Endometrium (tissue), 2 donors: ENCODE results near the gene FARP1.

Source experiments
- FAIRE-seq: peaks from 2 replicates; lab custom pipeline; 2012; peaks lifted over from hg19 to GRCh38; lab: Jason Lieb, UNC
- donor health status: control.
- donor health status: control.

The FARP1 gene

DNA sequence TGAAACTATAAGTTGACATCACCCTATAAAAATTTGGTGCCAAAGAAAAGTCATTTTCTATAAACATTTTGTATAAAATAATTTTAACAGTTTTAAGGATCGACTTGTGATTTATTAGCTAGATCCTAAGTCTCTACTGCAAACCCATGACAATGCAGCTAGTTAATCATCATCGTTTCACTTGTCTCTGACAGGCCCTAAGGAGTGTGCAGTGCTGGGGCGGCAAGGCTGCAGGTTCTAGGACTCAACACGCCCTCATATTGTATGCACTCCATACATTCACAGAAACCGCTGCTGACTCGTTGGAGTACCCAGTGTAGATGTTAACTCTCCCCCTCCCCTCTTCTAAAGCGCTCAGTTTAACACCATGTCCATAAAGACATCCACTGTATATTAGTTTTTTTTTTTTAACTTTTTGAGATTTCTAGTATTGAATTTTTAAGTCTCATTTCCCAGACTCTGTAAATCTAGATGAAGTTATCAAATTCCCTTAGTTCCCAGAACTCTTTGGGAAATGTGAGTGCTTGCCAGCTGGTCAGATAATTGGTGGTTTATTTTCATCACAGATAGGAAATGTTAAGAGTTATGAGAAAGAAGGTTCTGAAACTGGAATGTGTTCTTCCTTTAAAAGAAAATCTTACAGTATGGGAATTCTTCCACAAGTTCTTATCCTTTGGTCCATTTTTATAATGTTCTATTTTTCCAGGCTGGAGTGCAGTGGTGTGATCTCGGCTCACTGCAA, 197.0 kb downstream of the FARP1 start:
- no peak for FAIRE-seq

- no peak for FAIRE-seq
Observed at GRCh38 chr13:98342953-98343352, 200.1 kb downstream of the FARP1 start.

DNA sequence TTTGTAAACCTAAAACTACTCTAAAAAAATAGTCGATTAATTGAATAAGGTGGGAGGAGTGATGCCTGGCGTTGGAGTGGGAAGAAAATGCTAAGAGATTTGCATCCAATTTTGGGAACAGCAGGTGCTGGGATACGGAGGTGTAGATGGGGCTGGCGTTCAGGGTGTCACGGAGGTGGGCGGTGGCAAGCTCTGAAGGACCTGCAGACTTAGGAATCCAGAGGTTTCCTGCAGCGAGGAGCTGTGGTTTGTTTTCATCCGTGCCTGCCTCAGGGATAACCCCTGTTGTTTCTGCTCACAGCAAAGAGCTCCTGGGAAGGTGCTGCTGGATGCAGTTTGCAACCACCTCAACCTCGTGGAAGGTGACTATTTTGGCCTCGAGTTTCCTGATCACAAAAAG, 200.6 kb downstream of the FARP1 start:
- no peak for FAIRE-seq

GRCh38 chr13:98344392-98344791, 201.5 kb downstream of the FARP1 start:
- FAIRE-seq = no peak

DNA sequence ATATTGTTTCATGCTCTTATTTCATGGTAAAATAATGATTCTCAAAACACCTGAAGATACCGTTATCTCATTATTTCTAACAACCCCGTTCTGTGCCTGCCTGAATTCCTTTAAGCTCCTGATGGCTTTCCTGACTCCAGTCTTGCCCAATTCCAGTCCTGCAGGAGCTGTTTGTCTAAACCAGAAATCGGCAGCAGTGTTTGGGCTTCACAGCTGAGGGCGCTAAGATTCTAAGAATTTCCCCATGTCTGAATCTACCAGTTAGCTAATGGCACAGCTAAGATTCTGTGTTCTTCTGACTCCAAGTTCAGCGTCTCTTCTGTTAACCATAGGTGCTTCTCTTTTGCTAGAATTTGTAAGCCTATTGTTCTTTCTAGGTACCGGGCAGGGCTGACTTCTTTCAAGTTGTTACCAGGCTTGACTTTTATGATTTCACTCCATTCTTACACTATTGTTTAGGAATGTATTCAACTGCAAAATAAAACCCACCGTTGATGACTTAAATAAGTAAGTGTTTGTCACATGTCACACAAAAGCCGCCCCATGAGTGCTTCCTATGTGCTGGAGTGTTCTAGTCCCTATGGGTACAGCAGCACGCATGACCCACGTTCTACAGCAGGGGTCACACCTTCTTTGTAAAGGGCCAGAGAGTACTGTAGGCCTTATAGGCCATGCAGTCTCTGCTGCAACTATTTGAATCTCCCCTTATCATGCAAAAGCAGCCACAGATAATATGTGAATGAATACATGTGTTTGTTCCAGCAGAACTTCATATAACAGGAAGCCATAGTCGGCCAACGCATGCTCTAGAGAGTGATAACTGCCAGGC, 202.4 kb downstream of the FARP1 start:
- FAIRE-seq = no peak

GRCh38 chr13:98346904-98347636, 204.2 kb downstream of the FARP1 start:
- no peak for FAIRE-seq

DNA sequence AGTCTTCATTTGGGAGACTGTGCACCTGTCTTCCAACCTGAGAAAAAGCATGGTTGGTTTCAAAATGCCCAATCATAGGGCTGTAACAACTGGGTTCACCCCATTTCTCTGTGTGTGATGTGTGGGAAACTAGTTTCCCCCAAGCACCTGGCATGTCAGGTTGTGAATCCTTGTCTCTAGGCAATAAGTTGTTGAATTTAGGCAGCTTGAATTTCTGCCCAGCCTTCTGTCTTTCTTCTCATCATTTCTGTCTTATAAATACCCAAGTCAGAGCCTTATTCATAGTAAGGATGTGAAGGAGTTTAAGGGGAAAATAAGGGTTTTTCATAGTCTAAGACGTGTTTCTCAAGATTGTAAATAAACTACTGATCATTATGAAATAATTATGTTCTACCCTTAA, 204.9 kb downstream of the FARP1 start:
- no peak for FAIRE-seq

GRCh38 chr13:98348466-98349200, 205.7 kb downstream of the FARP1 start:
- FAIRE-seq = no peak

GRCh38 chr13:98349731-98350305, 206.9 kb downstream of the FARP1 start:
- FAIRE-seq = no peak

DNA sequence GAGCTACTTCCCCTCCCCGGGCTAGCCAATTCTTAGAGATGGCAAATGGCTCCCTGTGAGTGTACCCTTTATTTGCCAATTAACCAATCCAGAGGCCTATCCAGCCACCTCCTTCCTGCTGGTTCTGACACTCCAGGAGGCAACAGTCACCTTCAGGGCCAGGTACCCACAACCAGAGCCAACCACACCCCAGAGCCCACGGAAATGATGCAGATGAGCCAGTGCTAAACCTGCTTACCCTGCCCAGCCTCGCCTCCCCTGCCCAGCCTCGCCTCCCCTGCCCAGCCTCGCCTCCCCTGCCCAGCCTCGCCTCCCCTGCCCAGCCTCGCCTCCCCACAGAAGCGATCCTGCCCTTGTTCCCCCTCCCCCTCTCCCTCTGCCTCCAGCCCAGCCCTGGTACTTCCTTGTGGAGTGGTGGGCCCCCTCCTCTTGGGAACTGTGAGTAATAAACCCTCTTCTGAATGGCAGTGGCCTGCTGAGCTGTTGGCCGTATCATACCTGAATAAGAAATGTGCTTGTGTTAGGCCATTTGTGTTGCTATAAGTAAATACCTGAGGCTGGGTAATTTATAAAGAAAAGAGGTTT, 207.9 kb downstream of the FARP1 start:
- FAIRE-seq = no peak

DNA sequence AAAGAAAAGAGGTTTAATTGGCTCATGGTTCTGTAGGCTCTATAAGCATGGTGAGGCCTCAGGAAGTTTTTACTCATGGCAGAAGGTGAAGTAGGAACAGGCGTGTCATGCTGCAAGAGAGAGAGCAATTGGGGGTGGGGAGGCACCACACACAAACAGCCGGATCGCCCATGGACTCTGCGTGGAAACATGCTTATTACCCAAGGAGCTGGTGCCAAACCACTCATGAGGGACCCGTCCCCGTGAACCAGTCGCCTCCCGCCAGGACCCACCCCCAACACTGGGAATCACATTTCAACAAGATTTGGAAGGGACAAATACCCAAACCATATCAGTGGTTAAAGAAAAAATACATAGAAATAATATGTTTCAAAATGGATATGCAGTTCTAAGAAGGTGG, 208.7 kb downstream of the FARP1 start:
- no peak for FAIRE-seq

GRCh38 chr13:98352226-98352625, 209.3 kb downstream of the FARP1 start:
- FAIRE-seq = no peak

DNA sequence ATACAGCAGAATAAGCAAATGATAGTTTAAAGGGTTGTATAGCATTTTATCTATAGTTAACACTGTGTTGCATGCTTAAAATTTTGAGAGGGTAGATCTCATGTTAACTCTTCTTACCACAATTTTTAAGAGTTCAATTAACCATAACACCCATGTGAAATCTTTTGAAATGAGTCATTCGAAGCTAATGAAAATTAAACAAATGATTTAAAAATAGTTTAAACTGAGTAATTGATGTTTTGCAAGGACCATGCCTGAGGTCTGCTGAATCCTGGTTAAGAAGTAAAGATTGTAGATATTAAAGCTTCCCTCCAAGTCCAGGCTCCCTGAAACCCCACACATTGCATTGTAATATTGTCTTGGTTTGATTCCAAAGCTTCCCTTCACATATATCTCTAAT, 210.9 kb downstream of the FARP1 start:
- FAIRE-seq = no peak

- FAIRE-seq = no peak
Observed at GRCh38 chr13:98358937-98359336, 216.0 kb downstream of the FARP1 start.

GRCh38 chr13:98360545-98360944, 217.7 kb downstream of the FARP1 start:
- FAIRE-seq = no peak

DNA sequence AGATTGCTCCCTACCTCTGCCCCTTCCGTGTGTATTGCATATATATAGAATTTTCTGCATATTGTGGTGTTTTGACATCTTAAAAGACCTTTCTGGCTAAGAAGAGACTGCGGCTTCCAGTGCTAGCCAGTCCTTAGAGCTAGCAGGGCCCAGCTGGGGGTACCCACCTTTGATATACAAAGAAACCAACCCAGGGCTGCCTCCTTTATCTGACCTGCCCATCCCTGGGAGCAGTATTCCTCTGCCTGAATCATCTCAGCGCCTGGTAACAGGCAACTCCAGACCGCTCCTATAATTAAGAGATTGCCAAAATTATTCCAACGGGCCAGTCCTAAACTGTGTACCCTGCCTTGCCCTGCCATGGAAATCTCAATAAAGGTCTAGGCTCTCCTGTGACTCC, 220.4 kb downstream of the FARP1 start:
- no peak for FAIRE-seq

DNA sequence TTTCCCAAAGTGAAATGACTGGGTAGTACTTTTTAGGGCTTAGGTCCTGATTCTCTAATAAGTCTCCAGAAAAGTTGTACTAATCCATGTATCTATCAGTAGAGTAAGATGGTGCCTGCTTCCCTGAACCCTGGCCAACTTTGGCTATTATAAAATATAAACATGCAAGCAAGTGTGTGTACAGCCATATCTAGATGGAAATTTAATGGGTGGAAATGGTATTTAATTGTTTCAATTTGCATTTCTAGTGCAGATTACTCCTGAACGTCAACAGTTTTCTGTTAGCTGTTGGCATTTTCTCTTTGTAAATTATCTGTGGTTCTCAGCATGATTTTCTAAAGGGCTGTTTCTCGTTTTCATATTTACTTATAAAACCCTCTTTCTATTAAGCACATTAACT, 221.3 kb downstream of the FARP1 start:
- no peak for FAIRE-seq

- no peak for FAIRE-seq
Observed at GRCh38 chr13:98364647-98365046, 221.8 kb downstream of the FARP1 start.

- no peak for FAIRE-seq
Observed at GRCh38 chr13:98365302-98365701, 222.4 kb downstream of the FARP1 start.

GRCh38 chr13:98366010-98366409, 223.1 kb downstream of the FARP1 start:
- no peak for FAIRE-seq

- no peak for FAIRE-seq
Observed at GRCh38 chr13:98366443-98366842, 223.5 kb downstream of the FARP1 start.
